Measurements from ENCODE around the gene AURKA. TPM values are rescaled to one million over a fixed set of nuclear protein-coding genes. Genes with fewer than 3 reads are reported as not detected.
"Not testable (repeated sequence)": the region's sequence is repeated elsewhere in the genome, so short reads cannot be mapped to it uniquely, and the experiment has no call there.

The AURKA gene
- total RNA-seq, 1 donor from 2014 or later: 7.0 TPM

- DNase-seq: no peak
- intact Hi-C loops (cut with micrococcal nuclease): no loop called here
- peak; percentile 58 for ATAC-seq
Observed at GRCh38 chr20:56400001-56400640, 8.1 kb upstream of the AURKA start.

- intact Hi-C loops (cut with micrococcal nuclease): loop anchor here (5.0 kb wide), 1 partner anchor 72 kb away; the partner anchor contains the start of gene RTF2
- ATAC-seq (no peak), DNase-seq (no peak)
Observed at GRCh38 chr20:56395166-56395565, 3.2 kb upstream of the AURKA start.

GRCh38 chr20:56393653-56394052, 1.6 kb upstream of the AURKA start:
- intact Hi-C loops (cut with micrococcal nuclease): no loop called here
- DNase-seq (no peak), ATAC-seq (no peak)

GRCh38 chr20:56392881-56393482, 967 bp upstream of the AURKA start:
- no peak for ATAC-seq
- intact Hi-C loops (cut with micrococcal nuclease): no loop called here
- no peak for DNase-seq

- DNase-seq (no peak), ATAC-seq (peak; percentile 38)
- intact Hi-C loops (cut with micrococcal nuclease): no loop called here
Observed at GRCh38 chr20:56391596-56392131, 351 bp downstream of the AURKA start.

GRCh38 chr20:56391037-56391436, 978 bp downstream of the AURKA start:
- no peak for ATAC-seq
- intact Hi-C loops (cut with micrococcal nuclease): no loop called here
- DNase-seq: no peak

GRCh38 chr20:56390396-56390795, 1.6 kb downstream of the AURKA start:
- DNase-seq; intact Hi-C loops (cut with micrococcal nuclease); ATAC-seq: not testable (repeated sequence)

- intact Hi-C loops (cut with micrococcal nuclease): no loop called here
- no peak for DNase-seq
- no peak for ATAC-seq
Observed at GRCh38 chr20:56389807-56390206, 2.2 kb downstream of the AURKA start.

- intact Hi-C loops (cut with micrococcal nuclease): no loop called here
- no peak for DNase-seq
- no peak for ATAC-seq
Observed at GRCh38 chr20:56388882-56389281, 3.1 kb downstream of the AURKA start.

GRCh38 chr20:56386219-56386618, 5.8 kb downstream of the AURKA start:
- DNase-seq: no peak
- intact Hi-C loops (cut with micrococcal nuclease): no loop called here
- ATAC-seq: no peak

GRCh38 chr20:56385130-56385529, 6.9 kb downstream of the AURKA start:
- intact Hi-C loops (cut with micrococcal nuclease): no loop called here
- DNase-seq: no peak
- ATAC-seq: no peak

GRCh38 chr20:56383334-56383733, 8.7 kb downstream of the AURKA start:
- intact Hi-C loops (cut with micrococcal nuclease): no loop called here
- DNase-seq (no peak), ATAC-seq (no peak)

- intact Hi-C loops (cut with micrococcal nuclease): no loop called here
- DNase-seq (no peak), ATAC-seq (no peak)
Observed at GRCh38 chr20:56382696-56383095, 9.3 kb downstream of the AURKA start.

- intact Hi-C loops (cut with micrococcal nuclease): no loop called here
- ATAC-seq: no peak
- no peak for DNase-seq
Observed at GRCh38 chr20:56381501-56381900, 10.5 kb downstream of the AURKA start.

- DNase-seq (no peak), ATAC-seq (no peak)
- intact Hi-C loops (cut with micrococcal nuclease): no loop called here
Observed at GRCh38 chr20:56380375-56380774, 11.6 kb downstream of the AURKA start.

GRCh38 chr20:56378386-56378785, 13.6 kb downstream of the AURKA start:
- ATAC-seq (no peak), DNase-seq (no peak)

GRCh38 chr20:56376331-56376730, 15.7 kb downstream of the AURKA start:
- ATAC-seq: no peak
- intact Hi-C loops (cut with micrococcal nuclease): no loop called here
- DNase-seq: no peak

More at GRCh38 chr20:56378386-56378785, 13.6 kb downstream of the AURKA start:
- intact Hi-C loops (cut with micrococcal nuclease): no loop called here

GRCh38 chr20:56373942-56374341, 18.1 kb downstream of the AURKA start:
- DNase-seq: no peak
- intact Hi-C loops (cut with micrococcal nuclease): no loop called here

GRCh38 chr20:56372850-56373249, 19.2 kb downstream of the AURKA start:
- intact Hi-C loops (cut with micrococcal nuclease): no loop called here
- DNase-seq: no peak
- no peak for ATAC-seq

More at GRCh38 chr20:56373942-56374341, 18.1 kb downstream of the AURKA start:
- ATAC-seq: no peak

GRCh38 chr20:56371977-56372376, 20.0 kb downstream of the AURKA start:
- DNase-seq (no peak), ATAC-seq (peak; percentile 66)
- intact Hi-C loops (cut with micrococcal nuclease): no loop called here

GRCh38 chr20:56369179-56369578, 22.8 kb downstream of the AURKA start:
- intact Hi-C loops (cut with micrococcal nuclease): no loop called here
- ATAC-seq (no peak), DNase-seq (no peak)
